Esophagus (tissue), 2 donors: Measurements from ENCODE around the gene CKM. TPM values are rescaled to one million over a fixed set of nuclear protein-coding genes. Genes with fewer than 3 reads are reported as not detected.
"Not testable (repeated sequence)": the region's sequence is repeated elsewhere in the genome, so short reads cannot be mapped to it uniquely, and the experiment has no call there.

Experiments
- H3K27ac ChIP-seq, 2 donors: one replicate each; pipeline ENCODE4 v1.5.1; 2013; ENCODE audit warnings: low read depth in 2 of 2, mild to moderate bottlenecking in 2 of 2, inconsistent platforms in 1 of 2, low read length in 1 of 2, moderate library complexity in 1 of 2
- H3K27me3 ChIP-seq, 2 donors: one replicate each; pipeline ENCODE4 v1.6.1; 2013; ENCODE audit warnings: low read length in 2 of 2, control low read depth in 1 of 2, mild to moderate bottlenecking in 1 of 2; ENCODE audit not compliant: insufficient read depth in 2 of 2, control insufficient read depth in 1 of 2
- H3K36me3 ChIP-seq, 2 donors: one replicate each; pipeline ENCODE4 v1.6.1; 2013; ENCODE audit warnings: low read length in 1 of 2; ENCODE audit not compliant: control insufficient read depth in 2 of 2, insufficient read depth in 2 of 2
- H3K4me1 ChIP-seq, 2 donors: one replicate each; pipeline ENCODE4 v1.6.1; 2013; ENCODE audit warnings: low read length in 1 of 2; ENCODE audit not compliant: control insufficient read depth in 2 of 2, insufficient read depth in 2 of 2
- H3K4me3 ChIP-seq, 2 donors: one replicate each; pipeline ENCODE4 v1.5.1; 2013; ENCODE audit warnings: low read length in 2 of 2, mild to moderate bottlenecking in 2 of 2, low read depth in 1 of 2, moderate library complexity in 1 of 2
- H3K9me3 ChIP-seq, 2 donors: one replicate each; pipeline ENCODE4 v1.6.1; 2013; ENCODE audit warnings: mild to moderate bottlenecking in 2 of 2, low read depth in 1 of 2, low read length in 1 of 2, moderate library complexity in 1 of 2; ENCODE audit not compliant: control insufficient read depth in 2 of 2, insufficient read depth in 1 of 2
- WGBS, 2 donors: extraction: QIAGEN DNeasy Blood & Tissue Kit; methylation state at CpG; one replicate each; pipeline ENCODE4 v1.1.7; 2013; 5-methylcytosine and 5-hydroxymethylcytosine counted together
- polyA plus RNA-seq, 2 donors: library from polyadenylated mRNA; stranded (reverse); fragments of 200-250 nt; gene quantifications; one replicate each; pipeline ENCODE4 v1.2.3, GENCODE V29; 2013
- donor health status: healthy with polysubstance abuse.
- donor health status: Bipolar disorder and iron deficiency.

The CKM gene
- polyA plus RNA-seq, 2 donors: 0.14 to 0.74 TPM

DNA sequence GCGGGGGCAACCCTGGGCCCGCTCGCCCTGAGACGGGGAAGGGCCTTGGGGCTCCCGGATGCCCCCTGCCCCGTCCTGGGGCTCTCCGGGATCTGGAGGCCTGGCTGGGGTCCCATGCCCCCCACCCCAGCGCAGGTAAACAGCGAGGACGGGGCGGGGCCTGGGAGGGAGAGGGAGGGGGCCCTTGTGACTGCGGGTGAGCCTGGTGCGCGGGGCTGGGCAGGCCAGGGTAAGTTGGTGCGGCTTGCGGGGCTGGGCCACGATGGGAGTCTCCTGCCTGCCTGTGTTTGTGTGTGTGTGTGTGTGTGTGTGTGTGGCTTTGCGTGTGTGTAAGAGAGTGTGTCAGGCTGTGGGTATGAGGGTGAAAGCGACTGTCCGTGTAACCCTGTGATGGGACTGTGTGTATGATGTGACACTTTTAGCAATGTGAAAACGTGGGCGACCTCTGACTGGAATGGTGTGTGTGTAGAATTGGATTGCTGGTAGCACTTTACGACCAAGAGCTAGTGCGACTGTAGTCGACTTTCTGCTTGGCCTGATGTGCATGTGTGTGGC, 18.3 kb upstream of the CKM start:
- 9% methylated on average over 24 to 25 of the region's 25 CpGs for WGBS, 2 donors
- peak overlapping the region; percentile 54 to 57 for H3K4me3 ChIP-seq
- H3K36me3 ChIP-seq: no peaks in the 10 kb centered on the region
- H3K9me3 ChIP-seq: no peaks in the 10 kb centered on the region
- peaks cover 0 to 8% of the 10 kb centered on the region in 2 donors for H3K4me1 ChIP-seq
- H3K27ac ChIP-seq: peak overlapping the region in 1 of 2 donors; percentile 51
- no peaks in the 10 kb centered on the region for H3K27me3 ChIP-seq

DNA sequence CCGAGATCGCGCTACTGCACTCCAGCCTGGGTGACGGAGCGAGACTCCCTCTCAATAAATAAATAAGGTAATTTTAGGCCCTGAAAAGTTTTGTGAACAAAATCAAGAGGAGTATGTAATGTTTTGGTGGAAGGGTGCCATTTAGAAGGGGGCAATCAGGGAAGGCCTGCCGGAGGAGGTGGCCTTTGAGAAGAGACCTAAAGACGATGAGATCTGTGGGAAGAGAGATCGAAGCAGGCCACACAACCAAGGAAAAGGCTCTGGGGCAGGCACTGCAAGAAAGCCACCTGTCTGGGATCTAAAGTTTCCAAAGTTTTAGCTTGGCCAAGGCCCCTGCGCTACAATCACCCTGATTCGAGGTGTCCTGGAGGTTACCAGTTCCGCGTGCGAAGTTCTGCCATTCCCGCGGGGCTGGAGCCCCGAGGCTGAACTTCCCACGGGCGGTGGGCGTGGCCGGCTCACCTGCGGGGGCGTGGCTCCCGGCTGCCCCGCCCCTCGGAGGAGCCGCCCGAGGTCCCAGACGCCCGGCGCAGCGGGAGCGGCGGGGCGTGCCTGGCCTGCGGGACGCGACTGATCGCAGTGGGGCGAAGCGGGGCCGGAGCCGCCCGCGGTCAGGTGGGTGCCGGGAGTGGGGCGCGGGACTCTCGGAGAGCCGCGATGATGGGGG, 17.7 kb upstream of the CKM start, which contains the start of gene KLC3:
Gene KLC3, plus strand, starts transcription at position 519 of the 667 bp plus-strand sequence. CDS start 4,792 bp downstream, outside the sequence.
- WGBS, 2 donors: 11 to 14% methylated on average over 36 to 50 of the region's 50 CpGs
- H3K36me3 ChIP-seq: no peaks in the 10 kb centered on the region
- no peaks in the 10 kb centered on the region for H3K9me3 ChIP-seq
- peaks cover 0 to 5% of the 10 kb centered on the region in 2 donors for H3K4me1 ChIP-seq
- H3K4me3 ChIP-seq: peak within 1 kb of the TSS; percentile 54 to 57
- peak within 1 kb of the TSS in 1 of 2 donors; percentile 51 for H3K27ac ChIP-seq
- no peaks in the 10 kb centered on the region for H3K27me3 ChIP-seq

DNA sequence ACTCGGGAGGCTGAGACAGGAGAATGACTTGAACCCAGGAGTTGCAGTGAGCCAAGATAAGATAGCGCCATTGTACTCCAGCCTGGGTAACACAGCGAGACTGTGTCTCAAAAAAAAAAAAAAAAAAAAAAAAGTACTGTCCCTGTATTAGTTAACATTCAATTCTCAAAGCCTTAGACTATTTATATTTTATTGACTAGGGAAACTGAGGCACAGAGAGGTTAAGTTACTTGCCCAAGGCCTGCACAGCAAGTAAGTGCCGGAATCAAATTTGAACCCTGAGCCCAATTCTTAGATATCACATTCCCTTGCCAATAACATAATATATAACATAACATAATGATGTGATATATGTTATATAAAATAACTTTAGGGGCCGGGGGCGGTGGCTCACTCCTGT, 17.0 kb upstream of the CKM start:
- Histone ChIP-seq H3K4me3 (no peak overlapping the region), H3K27ac (no peak overlapping the region), H3K4me1 (peaks cover 0 to 2% of the 10 kb centered on the region in 2 donors), H3K9me3 (no peaks in the 10 kb centered on the region), H3K27me3 (no peaks in the 10 kb centered on the region), H3K36me3 (no peaks in the 10 kb centered on the region)
- 78 to 87% methylated on average over 6 of the region's 6 CpGs for WGBS, 2 donors

DNA sequence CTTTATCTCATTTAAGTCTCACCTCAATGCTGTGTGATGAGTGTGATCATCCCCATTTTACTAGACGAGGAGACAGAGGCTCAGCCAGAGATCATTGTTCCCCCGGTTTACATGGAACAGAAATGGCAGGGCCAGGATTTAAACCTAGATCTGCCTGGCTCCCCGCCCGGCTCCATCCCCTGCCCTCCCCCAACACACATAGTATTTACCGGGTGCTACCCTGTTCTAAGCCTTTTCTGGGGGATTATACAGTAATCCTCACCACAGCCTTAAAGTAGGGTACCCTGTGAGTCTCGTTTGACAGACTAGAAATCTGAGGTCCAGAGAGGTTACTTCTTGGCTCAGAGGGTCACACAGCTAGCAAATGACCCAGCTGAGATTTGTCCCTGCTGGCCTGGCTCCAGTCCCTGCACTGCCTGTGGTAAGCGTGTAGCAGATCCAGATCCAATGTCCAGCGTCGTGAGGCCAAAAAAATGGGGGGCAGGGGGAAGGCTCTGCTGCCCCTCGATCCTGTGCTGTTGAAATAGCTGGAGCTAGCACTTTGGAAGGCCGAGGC, 14.1 kb upstream of the CKM start:
- H3K27ac ChIP-seq: no peak overlapping the region
- H3K9me3 ChIP-seq: no peaks in the 10 kb centered on the region
- WGBS, 2 donors: 64% methylated on average over 11 of the region's 11 CpGs
- no peaks in the 10 kb centered on the region for H3K27me3 ChIP-seq
- H3K36me3 ChIP-seq: no peaks in the 10 kb centered on the region
- H3K4me3 ChIP-seq: no peak overlapping the region
- H3K4me1 ChIP-seq: no peaks in the 10 kb centered on the region

DNA sequence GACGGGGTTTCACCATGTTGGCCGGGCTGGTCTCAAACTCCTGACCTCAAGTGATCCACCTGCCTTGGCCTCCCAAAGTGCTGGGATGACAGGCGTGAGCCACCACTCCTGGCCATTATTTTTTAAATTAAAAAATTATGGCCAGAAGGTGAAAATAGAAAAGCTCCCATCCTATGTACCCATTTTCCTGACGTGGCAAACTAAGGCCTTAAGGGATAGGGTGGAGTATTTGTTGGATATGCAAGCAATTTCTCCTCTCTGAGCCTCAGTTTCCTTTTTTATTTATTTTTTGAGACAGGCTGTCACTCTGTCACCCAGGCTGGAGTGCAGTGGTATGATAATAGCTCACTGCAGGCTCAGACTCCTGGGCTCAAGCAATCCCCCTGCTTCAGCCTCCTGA, 12.2 kb upstream of the CKM start:
- H3K9me3 ChIP-seq, H3K36me3 ChIP-seq, H3K27me3 ChIP-seq, H3K4me1 ChIP-seq, H3K4me3 ChIP-seq, H3K27ac ChIP-seq: not testable (repeated sequence)
- WGBS, 2 donors: 90 to 91% methylated on average over 4 of the region's 4 CpGs

DNA sequence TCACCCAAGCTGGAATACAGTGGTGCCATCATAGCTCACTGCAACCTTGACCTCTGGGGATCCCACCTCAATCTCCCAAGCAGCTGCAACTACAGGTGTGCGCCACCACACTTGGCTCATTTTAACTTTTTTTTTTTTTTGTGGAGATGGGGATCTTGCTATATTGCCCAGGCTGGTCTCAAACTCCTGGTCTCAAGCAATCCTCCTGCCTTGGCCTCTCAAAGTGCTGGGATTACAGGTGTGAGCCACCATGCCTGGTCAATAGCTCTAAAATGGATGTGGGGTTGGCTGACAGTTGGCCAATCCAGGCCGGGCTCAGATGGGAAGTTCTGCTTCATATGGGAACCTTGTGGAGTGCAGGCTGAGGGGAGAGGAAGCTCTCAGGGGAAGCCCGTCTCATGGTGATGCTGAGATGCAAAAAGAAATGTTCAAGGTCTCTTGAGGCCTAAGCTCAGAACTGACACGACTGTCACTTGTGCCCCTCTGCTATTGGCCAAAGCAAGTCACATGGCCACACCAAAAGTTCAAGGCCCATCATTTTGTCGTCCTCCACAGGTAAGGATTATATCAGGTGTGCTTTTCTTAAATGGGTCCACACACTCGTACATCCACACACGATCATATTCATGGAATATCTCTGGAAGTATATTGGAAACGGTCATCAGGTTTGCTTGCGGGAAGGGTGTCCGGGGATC, 11.1 kb upstream of the CKM start:
- H3K4me1 ChIP-seq: no peaks in the 10 kb centered on the region
- no peak overlapping the region for H3K27ac ChIP-seq
- H3K9me3 ChIP-seq: no peaks in the 10 kb centered on the region
- no peaks in the 10 kb centered on the region for H3K27me3 ChIP-seq
- 81 to 83% methylated on average over 10 of the region's 10 CpGs for WGBS, 2 donors
- H3K4me3 ChIP-seq: no peak overlapping the region
- H3K36me3 ChIP-seq: no peaks in the 10 kb centered on the region

DNA sequence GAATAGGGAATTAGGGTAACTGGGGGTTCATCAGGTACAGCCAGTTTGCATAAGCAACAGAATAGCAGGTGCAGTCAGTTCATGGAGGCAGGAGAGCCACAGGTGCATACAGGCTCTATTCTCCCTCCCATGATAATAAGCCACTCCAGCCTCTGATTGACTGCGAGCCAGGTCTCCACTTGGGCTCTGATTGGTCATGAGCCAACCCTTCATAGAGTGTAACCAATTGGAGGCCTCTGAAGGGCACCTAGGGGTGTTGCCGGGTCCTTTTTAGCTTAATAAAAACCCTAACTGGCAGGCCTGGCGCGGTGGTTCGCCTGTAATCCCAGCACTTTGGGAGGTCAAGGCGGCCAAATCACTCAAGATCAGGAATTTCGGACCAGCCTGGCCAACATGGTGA, 8.7 kb upstream of the CKM start:
- H3K27ac ChIP-seq: no peak overlapping the region
- WGBS, 2 donors: 85 to 86% methylated on average over 7 of the region's 7 CpGs
- no peak overlapping the region for H3K4me3 ChIP-seq
- no peaks in the 10 kb centered on the region for H3K9me3 ChIP-seq
- no peaks in the 10 kb centered on the region for H3K36me3 ChIP-seq
- peaks cover 0 to under 1% of the 10 kb centered on the region in 2 donors for H3K4me1 ChIP-seq
- no peaks in the 10 kb centered on the region for H3K27me3 ChIP-seq

DNA sequence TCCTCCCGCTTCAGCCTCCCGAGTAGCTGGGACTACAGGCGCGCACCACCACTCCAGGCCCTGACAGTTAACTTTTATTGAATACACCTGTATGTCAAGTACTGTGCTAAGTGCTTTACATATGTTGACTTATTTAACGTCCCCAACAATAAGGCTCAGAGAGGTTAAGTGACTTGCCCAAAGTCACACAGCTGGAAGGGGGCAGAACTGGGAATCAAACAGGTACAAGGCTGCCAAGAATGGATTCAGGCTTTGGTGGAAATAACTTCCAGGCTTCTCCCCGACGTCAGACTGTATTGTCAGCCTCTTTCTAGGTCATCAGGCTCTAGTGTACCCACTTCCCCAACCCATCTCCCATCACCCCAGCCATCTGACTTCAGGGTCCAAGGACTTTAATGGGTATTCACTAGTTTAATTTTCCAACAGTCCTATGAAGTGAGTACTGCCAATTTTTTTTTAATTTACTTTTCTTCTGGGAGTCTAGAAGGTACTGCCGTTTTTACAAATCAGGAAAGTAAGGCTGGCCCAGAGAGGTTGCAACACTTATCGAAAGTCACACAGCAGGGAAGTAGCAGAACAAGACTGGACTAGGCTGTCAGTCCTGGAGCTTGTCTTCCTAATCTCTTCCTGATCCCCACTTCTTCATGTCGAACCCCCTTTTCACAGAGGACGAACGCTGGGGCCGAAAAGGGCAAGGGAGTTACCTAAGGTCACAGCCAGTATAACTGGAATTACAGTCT, 4.9 kb upstream of the CKM start:
- WGBS, 2 donors: 66 to 68% methylated on average over 13 of the region's 13 CpGs
- peaks cover 0 to 5% of the 10 kb centered on the region in 2 donors for H3K4me1 ChIP-seq

DNA sequence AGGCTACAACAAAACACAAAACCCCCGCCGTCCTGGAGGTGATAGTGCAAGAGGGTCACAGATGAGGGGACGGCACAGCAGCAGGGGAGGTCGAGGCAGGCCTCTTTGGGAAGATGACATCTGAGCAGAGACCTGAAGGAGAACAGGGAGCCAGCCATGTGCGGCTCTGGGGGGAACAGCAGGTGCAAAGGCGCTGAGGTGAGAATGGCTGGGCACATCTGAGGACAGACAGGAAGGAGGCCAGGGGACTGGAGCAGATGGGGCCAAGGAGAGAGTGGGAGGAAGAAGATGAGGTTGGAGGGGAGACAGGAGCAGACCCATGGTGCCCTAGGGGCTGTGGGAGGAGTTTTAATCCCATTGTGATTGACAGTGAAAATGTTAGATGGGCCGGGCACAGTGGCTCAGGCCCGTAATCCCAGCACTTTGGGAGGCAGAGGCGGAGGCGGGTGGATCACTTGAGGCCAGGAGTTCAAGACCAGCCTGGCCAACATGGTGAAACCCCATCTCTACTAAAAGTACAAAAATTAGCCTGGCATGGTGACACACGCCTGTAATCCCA, 1.8 kb upstream of the CKM start:
- WGBS, 2 donors: 67% methylated on average over 11 of the region's 11 CpGs
- peaks cover 0 to 3% of the 10 kb centered on the region in 2 donors for H3K36me3 ChIP-seq
- H3K4me1 ChIP-seq: peaks cover 0 to 5% of the 10 kb centered on the region in 2 donors
- no peak overlapping the region for H3K4me3 ChIP-seq
- peaks cover 0 to 3% of the 10 kb centered on the region in 2 donors for H3K9me3 ChIP-seq
- no peaks in the 10 kb centered on the region for H3K27me3 ChIP-seq
- H3K27ac ChIP-seq: no peak overlapping the region

More for the DNA sequence above, 4.9 kb upstream of the CKM start:
- Histone ChIP-seq H3K36me3 (no peaks in the 10 kb centered on the region), H3K27me3 (no peaks in the 10 kb centered on the region), H3K4me3 (no peak overlapping the region), H3K27ac (no peak overlapping the region), H3K9me3 (no peaks in the 10 kb centered on the region)
